ENCODE measurements around the gene RCAN1.
A peak's percentile ranks its signal among the peaks of the same experiment; 100 is the strongest.
"Not testable (repeated sequence)": the region's sequence is repeated elsewhere in the genome, so short reads cannot be mapped to it uniquely, and the experiment has no call there.

The RCAN1 gene

DNA sequence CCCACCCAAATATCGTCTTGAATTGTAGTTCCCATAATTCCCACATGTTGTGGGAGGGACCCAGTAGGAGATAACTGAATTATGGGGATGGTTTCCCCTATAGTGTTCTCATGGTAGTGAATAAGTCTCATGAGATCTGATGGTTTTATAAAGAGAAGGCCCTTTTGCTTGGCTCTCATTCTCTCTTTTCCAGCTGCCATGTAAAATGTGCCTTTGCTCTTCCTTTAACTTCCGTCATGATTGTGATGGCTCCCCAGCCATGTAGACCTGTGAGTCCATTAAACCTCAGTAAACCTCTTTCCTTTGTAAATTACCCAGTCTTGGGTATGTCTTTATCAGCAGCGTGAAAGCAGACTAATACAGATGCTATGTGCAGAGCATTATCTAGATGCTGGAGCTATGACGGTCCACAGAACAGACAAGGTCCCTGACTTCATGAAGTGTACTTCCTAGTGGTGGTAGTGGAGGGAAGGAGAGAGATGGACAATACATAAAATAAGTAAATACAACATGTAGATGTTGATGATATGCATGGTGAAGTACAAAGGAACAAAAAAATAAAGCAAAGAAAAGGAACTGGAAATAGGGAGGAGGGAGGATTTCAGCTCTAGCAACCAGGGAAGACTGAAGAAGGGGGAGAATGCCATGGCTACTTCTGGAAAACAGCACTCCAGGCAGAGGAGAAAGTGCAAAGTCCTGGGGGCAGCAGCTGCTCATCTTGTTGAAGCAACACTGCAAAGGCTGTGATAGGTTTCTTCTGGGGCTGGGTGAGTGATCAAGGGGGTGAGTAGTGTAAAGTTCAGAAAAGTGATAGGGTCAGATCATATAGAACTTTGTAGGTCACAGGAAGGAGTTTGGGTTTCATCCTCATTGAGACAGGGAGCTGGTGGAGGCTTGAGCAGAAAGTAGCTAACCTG is 6.8 kb upstream of the RCAN1 start:
- DNase-seq, result no peak

- DNase-seq, result no peak
Measured at GRCh38 chr21:34619841-34620665, 5.1 kb upstream of the RCAN1 start.

DNA sequence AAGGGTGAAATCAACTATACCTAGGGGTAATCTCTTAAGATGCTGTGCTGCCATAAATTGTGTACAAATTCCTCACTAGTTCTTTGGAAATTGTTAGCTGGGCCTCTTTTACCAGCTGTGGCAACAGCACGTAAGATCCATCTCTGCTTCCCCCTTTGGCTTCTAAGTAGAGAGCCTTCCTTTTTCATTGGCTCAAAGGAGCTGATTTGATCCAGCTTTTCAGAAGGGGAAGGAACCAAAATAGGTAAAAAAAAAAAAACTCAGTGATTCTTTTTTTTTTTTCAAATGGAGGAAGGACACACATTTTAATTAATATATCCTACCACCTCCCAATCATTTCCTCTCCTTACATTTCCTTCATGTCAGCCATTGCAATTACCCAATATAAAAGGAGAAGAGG is 4.0 kb upstream of the RCAN1 start:
- DNase-seq, result no peak

DNA sequence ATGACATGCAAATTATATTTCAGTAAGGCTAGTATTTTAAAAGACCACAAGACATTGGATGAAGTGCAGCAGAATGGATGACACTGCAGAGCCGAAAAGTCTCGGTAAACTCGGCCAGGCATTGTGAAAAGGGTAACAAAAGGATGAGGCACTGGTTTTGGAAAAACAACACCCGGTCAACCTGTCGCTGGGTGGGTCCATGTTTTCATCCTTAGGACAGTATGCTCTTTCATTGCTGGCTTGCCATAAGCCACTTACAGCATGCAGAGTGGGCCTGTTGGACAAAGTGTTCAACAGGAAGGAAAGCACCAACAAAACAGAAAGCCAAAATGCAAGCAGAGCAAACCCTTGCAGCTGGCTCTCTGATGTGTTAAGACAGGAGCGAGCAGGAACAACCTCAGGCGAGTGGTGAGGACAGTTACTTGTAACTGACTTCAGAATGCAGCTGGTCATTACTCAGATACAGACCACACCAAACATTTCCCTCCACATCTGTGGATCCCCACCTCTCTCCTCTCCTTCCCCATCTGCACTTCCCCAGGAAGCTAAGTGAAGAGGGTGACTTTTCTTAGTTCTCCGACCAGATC is 2.9 kb upstream of the RCAN1 start:
- DNase-seq, result no peak

- no peak for DNase-seq
Measured at GRCh38 chr21:34615487-34615814, 538 bp upstream of the RCAN1 start.

DNA sequence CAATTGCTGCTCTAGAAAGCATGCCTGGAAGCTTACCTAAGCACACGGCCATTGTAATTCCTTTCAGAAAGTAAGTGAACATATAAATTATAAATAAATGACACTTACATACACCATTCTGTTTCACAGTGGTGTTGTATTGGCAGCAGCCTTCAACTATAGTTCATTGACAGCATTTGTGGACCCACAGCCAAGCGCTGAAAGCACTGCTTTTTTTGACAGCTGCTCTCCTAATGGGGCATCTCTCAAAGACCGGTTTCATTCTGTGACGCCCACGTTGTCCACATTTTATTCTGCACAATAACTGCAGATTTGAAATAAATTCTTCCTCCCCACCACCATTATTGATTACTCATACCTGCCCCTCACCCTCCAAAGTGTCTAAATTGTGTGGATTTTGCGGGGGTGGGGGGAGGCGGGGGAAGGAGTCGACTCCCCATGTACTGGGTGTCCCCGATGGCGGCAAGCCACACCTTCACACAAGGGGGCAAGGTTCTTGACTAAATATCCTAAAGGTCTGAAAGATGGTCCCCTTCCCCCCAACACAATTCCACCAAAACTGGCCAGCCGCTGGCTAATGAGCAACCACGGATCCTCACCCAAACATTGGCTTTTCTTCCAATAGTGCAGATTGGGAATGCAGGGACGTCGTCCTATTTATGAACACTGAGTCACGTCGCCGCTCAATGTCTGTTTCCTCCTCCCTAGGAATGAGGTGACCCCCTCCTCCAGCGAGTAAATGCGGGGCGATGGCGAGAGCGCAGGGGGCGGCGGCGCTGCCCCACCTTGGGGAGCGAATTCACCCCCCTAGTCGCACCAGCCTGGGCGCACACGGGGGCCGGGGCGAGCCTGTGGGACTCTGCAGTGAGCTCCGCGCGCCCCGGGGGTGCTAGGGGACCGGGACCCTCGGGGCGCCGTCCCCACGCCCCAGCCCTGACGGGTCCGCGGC is 960 bp downstream of the RCAN1 start:
- DNase-seq, result peak in 16 of 58 donors; percentile 9 to 52 (median 30)

GRCh38 chr21:34612557-34612956 is 2.4 kb downstream of the RCAN1 start:
- peak in 11 of 58 donors; percentile 7 to 41 (median 17) for DNase-seq

DNA sequence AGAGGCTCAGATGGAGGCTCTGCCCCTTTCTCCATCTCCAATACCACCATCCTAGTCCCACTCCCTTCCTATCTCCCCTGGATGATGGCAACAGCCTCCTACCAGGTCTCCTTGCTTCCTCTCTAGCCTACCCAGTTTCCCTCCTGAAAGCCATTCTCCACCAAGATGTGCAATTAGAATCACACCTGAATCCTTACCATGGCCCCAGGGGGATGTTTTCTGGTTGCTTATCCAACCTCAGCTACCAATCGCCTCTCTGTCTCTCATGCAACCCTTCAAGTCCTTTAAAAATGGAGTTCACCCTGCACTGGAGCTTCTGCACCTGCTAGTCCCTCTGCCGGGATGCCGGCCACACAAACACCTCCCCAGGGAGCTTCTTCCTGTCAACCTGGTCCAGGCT is 2.9 kb downstream of the RCAN1 start:
- DNase-seq, result no peak

- DNase-seq, result no peak
Measured at GRCh38 chr21:34611528-34611927, 3.4 kb downstream of the RCAN1 start.

GRCh38 chr21:34609933-34610549 is 4.9 kb downstream of the RCAN1 start:
- DNase-seq, result no peak

DNA sequence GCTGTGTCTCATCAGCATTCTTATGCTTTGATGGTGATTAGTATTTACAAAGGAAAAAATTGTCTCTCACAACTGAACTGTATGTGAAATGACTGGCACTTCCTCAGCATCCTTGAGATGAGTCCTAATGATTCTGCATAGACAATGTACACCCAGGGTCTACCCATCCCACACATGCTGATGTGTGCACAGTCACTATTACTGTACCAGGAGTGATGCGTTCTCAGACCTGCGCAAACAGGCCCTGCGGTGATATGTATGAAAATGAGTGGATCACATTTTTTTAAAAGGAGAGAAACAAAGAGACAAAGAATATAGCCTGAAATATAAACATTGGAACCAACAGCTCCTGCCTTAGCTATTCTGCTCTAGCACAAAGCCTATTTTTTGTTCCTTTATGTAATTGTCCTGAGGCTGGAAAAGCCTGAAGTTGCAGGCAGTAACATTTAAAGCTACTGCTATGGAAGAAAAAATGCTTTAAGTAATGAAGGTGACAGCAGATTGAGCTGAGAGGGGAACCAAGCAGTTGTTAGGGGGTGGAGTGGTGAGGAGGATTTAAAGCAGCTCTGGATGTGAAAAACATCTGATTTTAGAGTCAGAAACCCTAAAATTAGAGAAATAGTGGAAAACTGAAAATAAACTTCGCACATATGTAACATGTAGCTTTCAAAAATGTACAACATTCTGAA is 5.5 kb downstream of the RCAN1 start:
- DNase-seq, result peak in 1 of 58 donors; percentile 34

- not testable (repeated sequence) for DNase-seq
Measured at GRCh38 chr21:34607376-34607775, 7.5 kb downstream of the RCAN1 start.

- no peak for DNase-seq
Measured at GRCh38 chr21:34606621-34607020, 8.3 kb downstream of the RCAN1 start.

DNA sequence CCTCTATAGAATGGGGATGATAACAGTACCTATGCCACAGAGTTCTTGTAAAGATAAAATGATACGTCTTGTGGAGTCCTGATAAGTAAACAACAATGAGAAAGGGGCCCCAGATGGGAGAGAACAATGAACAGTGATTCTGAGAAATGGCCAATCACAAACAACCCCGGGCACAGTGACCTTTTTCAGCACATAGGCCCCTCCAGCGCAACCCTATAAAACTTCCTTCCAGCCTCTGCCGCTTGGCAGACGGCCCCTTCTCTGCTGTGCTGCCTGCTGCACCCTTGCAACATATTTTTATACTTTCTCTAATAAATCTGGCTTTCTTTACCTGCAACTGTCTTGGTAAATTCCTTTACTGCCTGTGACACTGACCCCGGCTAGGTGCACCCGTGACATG is 8.9 kb downstream of the RCAN1 start:
- peak in 30 of 58 donors; percentile 15 to 76 (median 46) for DNase-seq

DNA sequence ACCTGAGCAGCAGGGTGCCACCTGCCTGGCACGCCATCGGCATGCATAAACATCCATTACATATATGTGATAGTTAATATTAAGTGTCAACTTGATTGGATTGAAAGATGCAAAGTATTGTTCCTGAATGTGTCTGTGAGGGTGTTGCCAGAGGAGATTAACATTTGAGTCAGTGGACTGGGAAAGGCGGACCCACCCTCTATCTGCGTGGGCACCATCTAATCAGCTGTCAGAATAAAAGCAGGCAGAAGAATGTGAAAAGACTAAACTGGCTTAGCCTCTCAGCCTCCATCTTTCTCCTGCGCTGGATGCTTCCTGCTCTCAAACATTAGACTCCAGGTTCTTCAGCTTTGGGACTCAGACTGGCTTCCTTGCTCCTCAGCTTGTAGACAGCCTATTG is 10.0 kb downstream of the RCAN1 start:
- DNase-seq, result not testable (repeated sequence)

- no peak for DNase-seq
Measured at GRCh38 chr21:34604556-34604955, 10.4 kb downstream of the RCAN1 start.

- no peak for DNase-seq
Measured at GRCh38 chr21:34603710-34604057, 11.2 kb downstream of the RCAN1 start.

GRCh38 chr21:34603002-34603709 is 11.8 kb downstream of the RCAN1 start:
- peak in 57 of 58 donors; percentile 12 to 89 (median 73) for DNase-seq

DNA sequence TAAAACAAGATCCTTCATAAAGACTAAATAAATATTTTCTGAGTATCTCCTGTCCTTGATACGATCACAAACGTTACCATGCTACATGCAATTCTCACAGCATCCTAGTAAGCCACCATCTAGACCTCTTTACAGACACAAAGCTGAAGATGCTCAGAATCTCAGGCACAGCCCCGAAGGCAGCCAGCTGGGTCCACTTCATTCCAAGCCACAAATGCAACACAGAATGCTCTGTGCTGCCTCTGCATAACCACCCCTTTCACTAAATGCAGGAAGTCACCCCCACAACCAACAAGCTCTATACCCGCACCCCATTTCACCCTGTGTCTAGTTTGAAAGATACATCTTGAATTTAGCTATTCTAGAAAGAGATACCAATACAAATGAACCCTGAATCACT is 12.9 kb downstream of the RCAN1 start:
- DNase-seq, result peak in 9 of 58 donors; percentile 5 to 41 (median 18)

All from anterior cingulate cortex (tissue), 58 donors.